Brain pericyte (primary cell): ENCODE results near the gene LRP3.

ENCODE experiments used
- DNase-seq: peaks from one replicate; pipeline ENCODE4 v3.0.0-alpha.2; 2012; ENCODE audit warnings: low read depth, low spot score

The LRP3 gene

GRCh38 chr19:33251526-33252090, 57.5 kb downstream of the LRP3 start:
- no peak for DNase-seq

- DNase-seq: no peak
Measured at GRCh38 chr19:33252418-33252962, 58.4 kb downstream of the LRP3 start.

- DNase-seq: no peak
Measured at GRCh38 chr19:33252971-33253370, 58.8 kb downstream of the LRP3 start.

GRCh38 chr19:33254245-33254824, 60.2 kb downstream of the LRP3 start:
- no peak for DNase-seq

- no peak for DNase-seq
Measured at GRCh38 chr19:33255781-33256180, 61.7 kb downstream of the LRP3 start.

- DNase-seq: no peak
Measured at GRCh38 chr19:33256261-33256660, 62.1 kb downstream of the LRP3 start.

- no peak for DNase-seq
Measured at GRCh38 chr19:33257828-33258227, 63.7 kb downstream of the LRP3 start.
